H9 (cell line): ENCODE results near the gene TBX3. TPM values are rescaled to one million over a fixed set of nuclear protein-coding genes. Genes with fewer than 3 reads are reported as not detected.
"Not testable (repeated sequence)": the region's sequence is repeated elsewhere in the genome, so short reads cannot be mapped to it uniquely, and the experiment has no call there.

Experiments
- DNase-seq: peaks from one replicate; pipeline ENCODE4 v3.0.0-alpha.2; 2017
- H2AFZ ChIP-seq: one replicate; pipeline ENCODE4 v1.6.1; 2013; ENCODE audit warnings: mild to moderate bottlenecking, low read length, control low read depth, moderate library complexity
- H2AK5ac ChIP-seq: 2 replicates; pipeline ENCODE4 v1.6.1; 2013; ENCODE audit warnings: low read length, control low read depth, mixed read lengths; ENCODE audit not compliant: insufficient read length
- H2BK120ac ChIP-seq: one replicate; pipeline ENCODE4 v1.6.1; 2013; ENCODE audit warnings: low read depth, mild to moderate bottlenecking, low read length, control low read depth, inconsistent platforms; ENCODE audit not compliant: poor library complexity, severe bottlenecking
- H2BK12ac ChIP-seq: 2 replicates; pipeline ENCODE4 v1.6.1; 2013; ENCODE audit warnings: low read length, control low read depth, mixed read lengths, low read depth; ENCODE audit not compliant: insufficient read length
- H2BK15ac ChIP-seq: 2 replicates; pipeline ENCODE4 v1.6.1; 2013; ENCODE audit warnings: low read depth, low read length, control low read depth
- H2BK20ac ChIP-seq: one replicate; pipeline ENCODE4 v1.6.1; 2013; ENCODE audit warnings: low read depth, mild to moderate bottlenecking, low read length, control low read depth, inconsistent platforms; ENCODE audit not compliant: poor library complexity, severe bottlenecking
- H2BK5ac ChIP-seq: 2 replicates; pipeline ENCODE4 v1.6.1; 2013; ENCODE audit warnings: low read length, control low read depth, mixed read lengths; ENCODE audit not compliant: insufficient read length
- H3K14ac ChIP-seq: 2 replicates; pipeline ENCODE4 v1.6.1; 2013; ENCODE audit warnings: low read length, control low read depth; ENCODE audit not compliant: insufficient read depth
- H3K18ac ChIP-seq: 2 replicates; pipeline ENCODE4 v1.6.1; 2013; ENCODE audit warnings: low read depth, mild to moderate bottlenecking, mixed read lengths, low read length, control low read depth; ENCODE audit not compliant: insufficient read length
- H3K23ac ChIP-seq: 2 replicates; pipeline ENCODE4 v1.6.1; 2013; ENCODE audit warnings: low read length, control low read depth, mixed read lengths, low read depth; ENCODE audit not compliant: insufficient read length
- H3K23me2 ChIP-seq: 2 replicates; pipeline ENCODE4 v1.6.1; 2013; ENCODE audit warnings: low read depth, mild to moderate bottlenecking, mixed read lengths, low read length, control low read depth; ENCODE audit not compliant: insufficient read length, poor library complexity, severe bottlenecking
- H3K27ac ChIP-seq: 2 replicates; pipeline ENCODE4 v1.5.1; 2013; ENCODE audit warnings: low read length, control low read depth, mixed read lengths, low read depth; ENCODE audit not compliant: insufficient read length
- H3K27me3 ChIP-seq: 2 replicates; pipeline ENCODE4 v1.6.1; 2013; ENCODE audit warnings: low read length, control low read depth, inconsistent platforms; ENCODE audit not compliant: insufficient read depth
- H3K4ac ChIP-seq: 2 replicates; pipeline ENCODE4 v1.6.1; 2013; ENCODE audit warnings: low read depth, mild to moderate bottlenecking, control low read depth, inconsistent platforms, low read length, moderate library complexity
- H3K4me1 ChIP-seq: 2 replicates; pipeline ENCODE4 v1.6.1; 2013; ENCODE audit warnings: low read length, control low read depth, inconsistent platforms; ENCODE audit not compliant: insufficient read depth
- H3K4me2 ChIP-seq: 2 replicates; pipeline ENCODE4 v1.6.1; 2013; ENCODE audit warnings: low read length, control low read depth, mixed read lengths; ENCODE audit not compliant: insufficient read length, insufficient read depth
- H3K56ac ChIP-seq: 2 replicates; pipeline ENCODE4 v1.6.1; 2013; ENCODE audit warnings: low read depth, mild to moderate bottlenecking, mixed read lengths, low read length, control low read depth; ENCODE audit not compliant: insufficient read length
- H3K79me1 ChIP-seq: 2 replicates; pipeline ENCODE4 v1.6.1; 2013; ENCODE audit warnings: low read depth, mild to moderate bottlenecking, moderate library complexity, low read length, control low read depth, inconsistent platforms; ENCODE audit not compliant: insufficient read depth, poor library complexity, severe bottlenecking
- H3K79me2 ChIP-seq: 2 replicates; pipeline ENCODE4 v1.6.1; 2013; ENCODE audit warnings: low read length, control low read depth, inconsistent platforms; ENCODE audit not compliant: insufficient read depth
- H3K9ac ChIP-seq: 2 replicates; pipeline ENCODE4 v1.6.1; 2013; ENCODE audit warnings: low read length, control low read depth, mixed read lengths; ENCODE audit not compliant: insufficient read length; ENCODE audit errors: extremely low read depth
- H3K9me3 ChIP-seq: one replicate; pipeline ENCODE4 v1.6.1; 2013; ENCODE audit warnings: low read depth, low read length, inconsistent platforms; ENCODE audit not compliant: control insufficient read depth
- H3T11ph ChIP-seq: one replicate; pipeline ENCODE4 v1.6.1; 2013; ENCODE audit warnings: mild to moderate bottlenecking, low read length, control low read depth, inconsistent platforms
- H4K20me1 ChIP-seq: one replicate; pipeline ENCODE4 v1.6.1; 2013; ENCODE audit not compliant: control insufficient read depth, insufficient read length, insufficient read depth
- H4K5ac ChIP-seq: 2 replicates; pipeline ENCODE4 v1.6.1; 2013; ENCODE audit warnings: low read depth, mild to moderate bottlenecking, mixed read lengths, low read length, control low read depth; ENCODE audit not compliant: insufficient read length
- H4K8ac ChIP-seq: replicated peaks from 2 replicates; pipeline ENCODE4 v1.6.1; 2013; ENCODE audit warnings: low read length, control low read depth, mixed read lengths, low read depth; ENCODE audit not compliant: insufficient read length
- H4K91ac ChIP-seq: 2 replicates; pipeline ENCODE4 v1.6.1; 2013; ENCODE audit warnings: low read depth, mild to moderate bottlenecking, moderate library complexity, mixed read lengths, low read length, control low read depth; ENCODE audit not compliant: insufficient read length
- H3K27ac Mint-ChIP-seq, 3 experiments: 2 replicates in 2 of 3; 3 replicates in 1 of 3; pipeline ENCODE4 v1.8.0; 2020 to 2021; ENCODE audit warnings: mixed read lengths in 3 of 3, mild to moderate bottlenecking in 1 of 3, moderate library complexity in 1 of 3
- H3K27me3 Mint-ChIP-seq: 2 replicates; pipeline ENCODE4 v1.8.0; 2021; ENCODE audit warnings: low read depth, mild to moderate bottlenecking, moderate library complexity, mixed read lengths
- H3K36me3 Mint-ChIP-seq, 3 experiments: 2 replicates in 2 of 3; 3 replicates in 1 of 3; pipeline ENCODE4 v1.8.0; 2020 to 2021; ENCODE audit warnings: low read depth in 3 of 3, mixed read lengths in 3 of 3; ENCODE audit not compliant: insufficient read depth in 1 of 3
- H3K4me1 Mint-ChIP-seq, 2 experiments: 2 replicates each; pipeline ENCODE4 v1.8.0; 2020; ENCODE audit warnings: mixed read lengths in 2 of 2
- H3K4me3 Mint-ChIP-seq, 2 experiments: 2 replicates in 1 of 2; 3 replicates in 1 of 2; pipeline ENCODE4 v1.8.0; 2020 to 2021; ENCODE audit warnings: mild to moderate bottlenecking in 2 of 2, mixed read lengths in 2 of 2, moderate library complexity in 1 of 2
- H3K9me3 Mint-ChIP-seq, 2 experiments: 2 replicates in 1 of 2; 3 replicates in 1 of 2; pipeline ENCODE4 v1.8.0; 2020; ENCODE audit warnings: mild to moderate bottlenecking in 2 of 2, mixed read lengths in 2 of 2, moderate library complexity in 1 of 2
- CTCF ChIP-seq: fragments of 200-600 bp; sonication (generic); conservative IDR thresholded peaks from 3 replicates; pipeline ENCODE4 v1.8.0; 2021; ENCODE audit warnings: antibody characterized with exemption, mild to moderate bottlenecking
- WGBS: extraction: QIAGEN DNeasy Blood & Tissue Kit; methylation state at CpG from one replicate; pipeline ENCODE4 v1.1.7; 2013; ENCODE audit warnings: missing lambda C conversion rate, low lambda C conversion rate, mixed read lengths; ENCODE audit not compliant: insufficient read length; ENCODE audit errors: extremely low coverage; 5-methylcytosine and 5-hydroxymethylcytosine counted together
- total RNA-seq: library from RNA; stranded (reverse); gene quantifications from 2 replicates; pipeline ENCODE4 v1.2.1, GENCODE V29; 2021

Gene TBX3
- total RNA-seq, 1 experiment from 2014 or later: 0.04 TPM

- H3T11ph ChIP-seq: no peak overlapping the region
- no peak overlapping the region for H2BK20ac ChIP-seq
- H3K27ac ChIP-seq: no peak overlapping the region
- no peaks in the 10 kb centered on the region for H3K23me2 ChIP-seq
- H3K4me1 ChIP-seq: peaks cover 7% of the 10 kb centered on the region; the same call in 1 of the 2 replicates
- no peak overlapping the region for H2BK12ac ChIP-seq
- peaks cover 7% of the 10 kb centered on the region for H3K9me3 ChIP-seq
- H3K79me2 ChIP-seq: no peaks in the 10 kb centered on the region
- TF ChIP-seq CTCF: no peak
- no peak overlapping the region for H2BK5ac ChIP-seq
- no peak overlapping the region for H2AK5ac ChIP-seq
- H3K36me3 Mint-ChIP-seq: peaks cover 0 to 9% (median 0%) of the 10 kb centered on the region in 3 experiments; a peak in 4 of 7 replicates
- no peak overlapping the region for H2AFZ ChIP-seq
- H4K20me1 ChIP-seq: no peaks in the 10 kb centered on the region
- H3K4ac ChIP-seq: no peak overlapping the region
- H3K56ac ChIP-seq: no peak overlapping the region
- no peak overlapping the region for H4K91ac ChIP-seq
- peaks cover 5% of the 10 kb centered on the region; the same call in 1 of the 2 replicates for H3K27me3 ChIP-seq
- no peaks in the 10 kb centered on the region for H3K79me1 ChIP-seq
- H3K4me1 Mint-ChIP-seq: peaks cover 21 to 26% of the 10 kb centered on the region in 2 experiments
- H3K27me3 Mint-ChIP-seq: peaks cover 94% of the 10 kb centered on the region
- no peak overlapping the region for H3K27ac Mint-ChIP-seq
- H4K5ac ChIP-seq: no peak overlapping the region
- no peak overlapping the region for H4K8ac ChIP-seq
- no peak for DNase-seq
- H2BK15ac ChIP-seq: no peak overlapping the region
- H3K9ac ChIP-seq: no peak overlapping the region
- no peak overlapping the region for H2BK120ac ChIP-seq
- H3K4me2 ChIP-seq: no peak overlapping the region
- no peak overlapping the region for H3K23ac ChIP-seq
- WGBS: no CpG with 5 or more reads among the region's 9 CpGs
- no peak overlapping the region for H3K14ac ChIP-seq
- no peak overlapping the region for H3K4me3 Mint-ChIP-seq
- peaks cover 6 to 10% of the 10 kb centered on the region in 2 experiments; a peak in 4 of 5 replicates for H3K9me3 Mint-ChIP-seq
- H3K18ac ChIP-seq: no peak overlapping the region
These were observed 25.1 kb upstream of the TBX3 start for GRCh38 chr12:114709112-114709511.

GRCh38 chr12:114708598-114708997 lies 24.6 kb upstream of the TBX3 start:
- H3K18ac ChIP-seq, H3K4me3 Mint-ChIP-seq, H2BK15ac ChIP-seq, H3K23me2 ChIP-seq, H4K91ac ChIP-seq, H3K23ac ChIP-seq, H2BK12ac ChIP-seq, H3K4me1 ChIP-seq, H3K36me3 Mint-ChIP-seq, H2BK5ac ChIP-seq, H3K9me3 Mint-ChIP-seq, H3K4ac ChIP-seq, H3K27ac ChIP-seq, H3T11ph ChIP-seq, H3K79me1 ChIP-seq, H3K9ac ChIP-seq, H2AFZ ChIP-seq, H3K56ac ChIP-seq, H3K27ac Mint-ChIP-seq, H3K14ac ChIP-seq, H3K9me3 ChIP-seq, H3K4me2 ChIP-seq, DNase-seq, H4K8ac ChIP-seq, H4K5ac ChIP-seq, H2BK120ac ChIP-seq, H2BK20ac ChIP-seq, H2AK5ac ChIP-seq, H4K20me1 ChIP-seq, H3K79me2 ChIP-seq: not testable (repeated sequence)
- H3K27me3 Mint-ChIP-seq: peaks cover 97% of the 10 kb centered on the region
- peaks cover 10% of the 10 kb centered on the region; the same call in 1 of the 2 replicates for H3K27me3 ChIP-seq
- peaks cover 21 to 31% of the 10 kb centered on the region in 2 experiments for H3K4me1 Mint-ChIP-seq
- WGBS: no CpG with 5 or more reads among the region's 5 CpGs
